Astrocyte (in vitro differentiated cells and primary cell): Measurements from ENCODE around the gene ST8SIA5. TPM values are rescaled to one million over a fixed set of nuclear protein-coding genes. Genes with fewer than 3 reads are reported as not detected.

Experiments used
- DNase-seq: peaks from one replicate; pipeline ENCODE4 v3.0.0-alpha.2; 2010; ENCODE audit warnings: low read depth
- FAIRE-seq: peaks from 2 replicates; lab custom pipeline; 2011; peaks lifted over from hg19 to GRCh38; lab: Jason Lieb, UNC
- H2AFZ ChIP-seq: 2 replicates; pipeline ENCODE4 v1.6.0; 2012; ENCODE audit warnings: low read depth, low read length, inconsistent platforms
- H3K27ac ChIP-seq: 2 replicates; pipeline ENCODE4 v1.5.1; 2011; ENCODE audit warnings: low read depth, low read length, inconsistent platforms
- H3K27me3 ChIP-seq: 2 replicates; pipeline ENCODE4 v1.6.0; 2011; ENCODE audit warnings: low read length, inconsistent platforms; ENCODE audit not compliant: insufficient read depth
- H3K36me3 ChIP-seq: 2 replicates; pipeline ENCODE4 v1.5.1; 2011; ENCODE audit warnings: low read length, inconsistent platforms; ENCODE audit not compliant: insufficient read depth
- H3K4me1 ChIP-seq: 2 replicates; pipeline ENCODE4 v1.5.1; 2011; ENCODE audit warnings: low read length, inconsistent platforms; ENCODE audit not compliant: insufficient read depth
- H3K4me2 ChIP-seq: 2 replicates; pipeline ENCODE4 v1.6.0; 2012; ENCODE audit warnings: low read length, inconsistent platforms
- H3K4me3 ChIP-seq: 2 replicates; pipeline ENCODE4 v1.5.1; 2011; ENCODE audit warnings: low read depth, mild to moderate bottlenecking, low read length, inconsistent platforms; ENCODE audit not compliant: insufficient read depth
- H3K79me2 ChIP-seq: 2 replicates; pipeline ENCODE4 v1.6.0; 2012; ENCODE audit warnings: mild to moderate bottlenecking, low read length, inconsistent platforms; ENCODE audit not compliant: insufficient read depth
- H3K9ac ChIP-seq: 2 replicates; pipeline ENCODE4 v1.6.0; 2012; ENCODE audit warnings: mild to moderate bottlenecking, low read length, inconsistent platforms
- H3K9me3 ChIP-seq: 2 replicates; pipeline ENCODE4 v1.5.1; 2012; ENCODE audit warnings: low read depth, mild to moderate bottlenecking, low read length, inconsistent platforms; ENCODE audit not compliant: insufficient read depth
- H4K20me1 ChIP-seq: 2 replicates; pipeline ENCODE4 v1.6.0; 2012; ENCODE audit warnings: low read length, inconsistent platforms; ENCODE audit not compliant: insufficient read depth
- H3K27ac Mint-ChIP-seq: one replicate; pipeline ENCODE4 v1.8.0; 2021; ENCODE audit warnings: mild to moderate bottlenecking, mixed read lengths; ENCODE audit not compliant: unreplicated experiment
- H3K27me3 Mint-ChIP-seq: one replicate; pipeline ENCODE4 v1.8.0; 2021; ENCODE audit warnings: low read depth, mixed read lengths; ENCODE audit not compliant: unreplicated experiment
- H3K36me3 Mint-ChIP-seq: one replicate; pipeline ENCODE4 v1.8.0; 2021; ENCODE audit warnings: low read depth, mixed read lengths; ENCODE audit not compliant: unreplicated experiment
- H3K4me1 Mint-ChIP-seq: one replicate; pipeline ENCODE4 v1.8.0; 2021; ENCODE audit warnings: low read depth, mixed read lengths; ENCODE audit not compliant: unreplicated experiment
- H3K4me3 Mint-ChIP-seq: one replicate; pipeline ENCODE4 v1.8.0; 2021; ENCODE audit warnings: mild to moderate bottlenecking, moderate library complexity, mixed read lengths; ENCODE audit not compliant: unreplicated experiment
- H3K9me3 Mint-ChIP-seq: one replicate; pipeline ENCODE4 v1.8.0; 2021; ENCODE audit warnings: mild to moderate bottlenecking, mixed read lengths; ENCODE audit not compliant: unreplicated experiment
- CTCF ChIP-seq: IDR thresholded peaks from 2 replicates; pipeline ENCODE4 v1.5.1; 2011; ENCODE audit warnings: low read depth, mild to moderate bottlenecking, inconsistent platforms, low read length, moderate library complexity; ENCODE audit not compliant: insufficient read depth
- EZH2 ChIP-seq: IDR thresholded peaks from 2 replicates; pipeline ENCODE4 v1.6.1; 2012; ENCODE audit warnings: mild to moderate bottlenecking, low read length, inconsistent platforms; ENCODE audit not compliant: insufficient read depth
- total RNA-seq: library from RNA; stranded (reverse); gene quantifications from 2 replicates; pipeline ENCODE4 v1.2.1, GENCODE V29; 2021

Gene ST8SIA5
- total RNA-seq, 1 donor from 2014 or later: 0.36 TPM

- Histone ChIP-seq H3K79me2 (no peaks in the 10 kb centered on the region), H3K27ac (no peak overlapping the region), H3K36me3 (no peaks in the 10 kb centered on the region), H3K9me3 (no peaks in the 10 kb centered on the region), H4K20me1 (no peaks in the 10 kb centered on the region), H3K9ac (no peak overlapping the region), H3K4me1 (peaks cover 13% of the 10 kb centered on the region), H3K27me3 (no peaks in the 10 kb centered on the region), H3K4me2 (no peak overlapping the region), H3K4me3 (no peak overlapping the region), H2AFZ (no peak overlapping the region)
- no peak for FAIRE-seq
- no peak for DNase-seq
- no peak for TF ChIP-seq CTCF
- no peak for TF ChIP-seq EZH2
- Mint-ChIP-seq H3K27me3 (peaks cover 36% of the 10 kb centered on the region), H3K27ac (no peak overlapping the region), H3K4me3 (no peak overlapping the region), H3K4me1 (no peaks in the 10 kb centered on the region), H3K36me3 (peaks cover 5% of the 10 kb centered on the region), H3K9me3 (peaks cover under 1% of the 10 kb centered on the region)
Measured at GRCh38 chr18:46679846-46680598, 76.8 kb downstream of the ST8SIA5 start.

DNA sequence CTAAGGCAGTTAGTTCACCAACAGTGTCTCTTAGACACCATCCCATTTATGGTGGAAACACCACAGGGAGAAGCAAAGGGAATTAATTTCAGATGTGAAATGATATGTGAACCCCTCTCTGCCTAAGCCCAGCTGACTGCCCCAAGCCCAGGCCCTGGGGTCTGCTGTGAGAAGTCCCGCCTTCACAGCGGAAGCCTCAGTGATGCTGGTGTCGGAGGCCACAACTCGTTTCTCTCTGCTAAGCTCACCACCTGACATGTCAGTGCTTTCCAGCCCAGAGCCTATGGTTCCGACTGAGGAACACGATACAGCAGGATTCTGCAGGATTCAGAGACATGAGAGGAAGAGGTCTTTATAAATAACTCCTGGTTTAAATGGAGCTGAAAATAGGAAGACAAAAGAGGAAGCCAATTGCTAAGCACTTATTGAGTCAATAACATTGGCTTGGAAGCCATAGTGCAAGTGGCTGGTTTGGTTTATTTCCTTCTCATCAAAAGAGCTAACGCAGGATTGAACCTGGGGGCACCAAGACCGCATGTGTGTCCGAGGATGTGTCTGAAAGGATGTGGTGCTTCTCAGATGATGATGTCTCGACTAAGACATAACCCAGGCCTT is 78.0 kb downstream of the ST8SIA5 start:
- H4K20me1 ChIP-seq: no peaks in the 10 kb centered on the region
- peaks cover 13% of the 10 kb centered on the region for H3K4me1 ChIP-seq
- Mint-ChIP-seq H3K27ac (no peak overlapping the region), H3K36me3 (peaks cover 3% of the 10 kb centered on the region), H3K27me3 (peaks cover 43% of the 10 kb centered on the region), H3K4me3 (no peak overlapping the region), H3K4me1 (no peaks in the 10 kb centered on the region), H3K9me3 (peaks cover 6% of the 10 kb centered on the region)
- no peaks in the 10 kb centered on the region for H3K9me3 ChIP-seq
- H3K27me3 ChIP-seq: peaks cover 2% of the 10 kb centered on the region
- no peak overlapping the region for H3K9ac ChIP-seq
- TF ChIP-seq EZH2 (no peak), CTCF (no peak)
- H3K36me3 ChIP-seq: no peaks in the 10 kb centered on the region
- no peaks in the 10 kb centered on the region for H3K79me2 ChIP-seq
- no peak overlapping the region for H2AFZ ChIP-seq
- no peak overlapping the region for H3K4me3 ChIP-seq
- DNase-seq: no peak
- H3K27ac ChIP-seq: no peak overlapping the region
- FAIRE-seq: no peak
- H3K4me2 ChIP-seq: no peak overlapping the region

GRCh38 chr18:46678041-46678440 is 78.8 kb downstream of the ST8SIA5 start:
- no peaks in the 10 kb centered on the region for H3K79me2 ChIP-seq
- no peaks in the 10 kb centered on the region for H3K36me3 ChIP-seq
- H3K27me3 ChIP-seq: peaks cover 2% of the 10 kb centered on the region
- no peak overlapping the region for H3K9ac ChIP-seq
- Mint-ChIP-seq H3K9me3 (peaks cover 6% of the 10 kb centered on the region), H3K27me3 (peaks cover 46% of the 10 kb centered on the region), H3K36me3 (peaks cover 3% of the 10 kb centered on the region), H3K4me3 (no peak overlapping the region), H3K27ac (no peak overlapping the region), H3K4me1 (no peaks in the 10 kb centered on the region)
- no peak overlapping the region for H2AFZ ChIP-seq
- FAIRE-seq (no peak), DNase-seq (no peak)
- no peak overlapping the region for H3K27ac ChIP-seq
- peaks cover 13% of the 10 kb centered on the region for H3K4me1 ChIP-seq
- H4K20me1 ChIP-seq: no peaks in the 10 kb centered on the region
- TF ChIP-seq CTCF (no peak), EZH2 (no peak)
- no peaks in the 10 kb centered on the region for H3K9me3 ChIP-seq
- H3K4me2 ChIP-seq: no peak overlapping the region
- no peak overlapping the region for H3K4me3 ChIP-seq
